HG02623 (cell line): ENCODE data around the gene XXYLT1.

Experiments used
- ATAC-seq: cut with Tn5 transposase; IDR thresholded peaks from one replicate; pipeline ENCODE4 v1.9.1; 2021; ENCODE audit warnings: moderate library complexity; ENCODE audit not compliant: unreplicated experiment

XXYLT1 gene

DNA sequence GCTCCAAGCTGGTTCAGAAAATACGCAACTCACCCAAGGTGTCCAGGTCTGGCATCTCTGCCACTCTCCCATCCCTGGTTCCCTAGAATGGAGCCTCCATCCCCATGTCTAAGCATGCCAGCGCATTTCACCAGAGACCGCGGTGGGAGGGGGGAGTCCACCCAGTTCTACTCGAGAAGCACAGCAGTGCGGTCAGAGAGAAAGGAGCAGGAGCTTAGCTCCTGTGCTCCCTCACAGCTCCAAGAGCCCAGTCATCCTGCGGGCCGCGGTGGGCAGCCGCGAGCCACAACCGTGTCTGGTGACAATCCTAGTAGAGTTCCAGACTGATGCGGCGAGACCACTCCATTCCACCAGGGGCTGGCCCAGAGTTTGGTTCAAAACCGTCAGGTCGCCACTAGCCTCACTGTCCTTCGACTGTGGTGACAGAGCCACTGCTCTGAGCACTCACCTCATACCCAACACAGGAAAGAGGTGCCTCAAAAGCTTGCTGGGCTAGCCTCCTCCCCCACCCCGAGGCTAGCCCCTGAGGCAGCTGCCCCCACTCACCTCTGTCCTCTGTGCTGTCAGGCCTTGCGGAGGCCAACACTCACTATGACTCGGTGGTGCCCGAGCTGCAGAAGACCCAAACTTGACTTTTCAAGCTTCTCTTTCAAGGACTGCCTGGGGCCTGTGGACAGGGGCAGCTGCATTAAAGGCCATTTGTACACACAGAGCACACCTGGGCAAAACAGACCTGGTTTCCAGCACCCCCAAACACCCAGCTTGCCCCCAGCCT, 185.4 kb downstream of the XXYLT1 start:
- no peak for ATAC-seq

DNA sequence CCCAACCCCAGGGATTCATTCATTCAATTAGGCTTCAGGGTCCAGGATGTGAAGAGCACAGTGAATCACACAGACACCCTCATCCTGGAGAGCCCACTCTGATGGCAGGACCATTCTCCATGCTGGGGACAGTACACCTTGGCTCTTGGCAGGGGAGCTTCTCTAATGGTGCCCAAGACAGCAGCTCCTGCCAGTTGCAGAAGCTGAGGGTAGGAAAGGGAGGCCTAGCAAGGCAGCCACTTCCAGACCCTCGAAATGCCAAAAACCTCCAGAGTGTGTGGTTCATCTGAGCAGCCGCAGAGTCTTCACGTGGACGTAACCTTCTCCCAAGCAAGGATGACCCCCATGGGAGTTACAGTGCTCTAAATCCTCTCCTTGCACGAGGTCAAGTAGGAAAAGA, 186.2 kb downstream of the XXYLT1 start:
- ATAC-seq = no peak

DNA sequence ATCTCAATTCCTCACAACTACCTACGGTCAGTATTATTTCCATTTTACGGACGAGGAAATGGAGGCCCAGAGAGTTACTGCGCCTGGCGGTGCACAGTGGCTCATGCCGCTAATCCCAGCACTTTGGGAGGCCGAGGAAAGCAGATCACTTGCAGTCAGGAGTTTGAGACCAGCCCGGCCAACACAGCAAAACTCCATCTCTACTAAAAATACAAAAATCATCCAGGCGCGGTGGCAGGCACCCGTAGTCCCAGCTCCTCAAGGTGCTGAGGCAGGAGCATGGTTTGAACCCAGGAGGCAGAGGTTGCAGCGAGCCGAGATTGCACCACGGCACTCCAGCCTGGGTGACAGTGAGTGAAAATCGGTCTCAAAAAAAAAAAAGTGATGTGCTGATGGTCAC, 187.3 kb downstream of the XXYLT1 start:
- ATAC-seq = no peak

DNA sequence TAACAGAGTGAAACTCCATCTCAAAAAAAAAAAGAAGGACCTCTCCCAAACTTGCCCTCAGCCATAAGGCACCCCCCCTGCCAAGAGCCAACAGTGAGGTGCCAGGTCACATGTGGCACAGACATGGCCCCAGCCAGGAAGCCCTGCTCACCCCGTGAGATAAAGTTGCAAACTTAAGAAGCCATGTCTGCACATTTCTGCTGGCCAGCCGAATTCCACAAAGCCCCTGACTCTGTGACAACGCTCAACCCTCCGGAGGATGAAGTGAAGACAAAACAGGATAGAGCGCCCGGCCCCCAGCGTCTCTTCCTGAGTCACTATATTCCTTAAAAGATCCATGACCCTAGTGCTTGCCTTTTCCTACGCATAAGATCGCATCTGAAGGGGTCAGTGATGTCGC, 188.1 kb downstream of the XXYLT1 start:
- no peak for ATAC-seq

DNA sequence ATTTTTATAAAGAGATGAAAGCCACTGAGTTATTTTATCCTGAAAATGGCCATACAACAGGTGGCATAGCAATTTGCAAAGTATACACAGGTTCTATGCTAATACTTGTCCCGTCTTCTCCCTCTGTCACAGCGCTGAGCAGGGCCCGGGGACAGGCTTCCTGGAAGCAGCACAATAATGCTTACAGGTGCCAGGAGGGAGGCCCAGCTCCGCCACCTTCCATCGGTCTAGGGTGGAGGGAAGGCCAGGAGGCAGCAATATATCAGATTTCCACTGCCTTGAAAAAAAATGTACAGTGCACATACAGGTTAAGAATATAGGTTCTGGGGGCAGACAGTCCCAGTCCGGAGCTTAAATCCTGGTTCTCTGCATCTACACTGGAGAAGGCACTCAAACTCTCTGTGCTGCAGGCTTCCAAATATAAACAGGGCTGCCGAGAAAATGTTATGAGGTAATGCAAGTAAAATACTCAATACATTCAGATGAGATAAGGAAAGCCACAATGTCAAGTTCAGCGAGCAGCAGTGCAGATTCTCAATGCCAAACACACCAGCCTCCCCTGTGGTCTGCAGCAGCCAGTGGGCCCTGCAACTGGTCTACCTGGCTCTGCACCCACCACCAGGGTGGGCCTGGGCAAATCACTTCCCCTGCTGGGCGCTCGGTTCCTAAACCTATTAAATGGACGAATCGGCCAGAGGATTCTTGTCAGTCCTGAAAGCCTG, 189.6 kb downstream of the XXYLT1 start:
- ATAC-seq = no peak

DNA sequence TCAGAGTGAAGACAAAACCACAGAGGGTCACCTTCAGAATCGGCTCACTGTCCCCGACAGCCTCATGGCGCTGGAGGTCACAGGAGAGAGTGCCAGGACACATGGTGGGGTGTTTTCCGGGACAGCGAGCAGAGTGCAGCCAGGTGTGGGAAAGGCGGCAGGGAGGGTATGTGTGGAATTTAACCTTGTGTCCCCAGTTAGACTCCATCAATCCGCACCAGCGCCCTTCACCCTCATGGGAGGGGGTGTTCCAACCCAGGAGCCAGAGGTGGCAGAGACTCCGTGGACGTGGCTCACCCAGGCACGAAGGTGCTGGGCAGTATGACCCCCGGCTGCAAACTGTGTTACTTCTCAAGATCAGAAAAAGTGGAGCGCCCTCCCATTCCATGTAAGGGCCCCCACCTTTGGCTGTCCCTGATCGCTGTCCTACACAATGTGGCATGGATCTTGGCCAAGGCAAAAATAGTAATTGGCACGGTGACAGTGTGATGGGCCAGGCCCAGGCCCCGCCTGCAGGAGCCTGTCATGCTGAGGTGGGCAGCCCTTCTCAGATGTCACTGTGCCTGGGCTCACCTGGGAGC, 190.3 kb downstream of the XXYLT1 start:
- no peak for ATAC-seq

DNA sequence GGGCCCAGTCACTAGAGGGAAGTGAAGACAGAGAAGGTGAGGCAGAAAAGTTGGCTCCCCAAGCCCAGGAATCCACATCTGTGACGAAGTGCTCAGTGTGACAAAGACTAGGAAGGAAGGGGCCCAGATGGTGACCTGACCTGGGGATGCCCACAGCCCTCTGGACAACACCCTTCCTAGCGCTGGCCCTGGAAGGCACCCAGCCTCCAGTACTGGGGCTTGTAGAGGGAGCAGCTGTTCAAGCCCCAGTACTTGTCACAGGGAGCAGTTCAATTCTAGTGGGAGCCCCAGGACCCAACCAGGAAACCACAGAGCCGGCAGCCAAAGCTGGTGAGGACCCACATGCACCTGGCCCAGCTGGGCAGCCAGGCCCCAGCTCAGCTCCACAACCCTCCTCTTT, 190.8 kb downstream of the XXYLT1 start:
- ATAC-seq = no peak

DNA sequence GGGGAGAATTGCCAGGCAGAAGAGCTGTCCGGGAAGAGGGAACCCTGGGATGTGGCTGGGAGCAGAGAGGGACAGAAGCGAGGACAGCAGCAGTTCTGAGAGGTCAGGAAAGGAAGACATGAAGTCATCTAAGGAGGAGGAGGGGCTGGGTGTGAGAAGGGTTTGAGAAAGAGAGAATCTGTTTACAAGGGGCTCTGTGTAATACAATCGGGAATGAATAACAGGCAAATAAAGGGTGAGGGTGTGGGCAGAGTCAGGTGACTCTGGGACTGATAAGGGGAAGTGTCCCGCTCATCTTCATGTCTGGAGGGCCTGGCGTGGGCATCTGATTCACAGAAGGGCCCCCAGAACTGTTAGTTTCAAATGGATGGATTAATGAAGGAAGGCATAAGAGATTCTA, 191.3 kb downstream of the XXYLT1 start:
- no peak for ATAC-seq

DNA sequence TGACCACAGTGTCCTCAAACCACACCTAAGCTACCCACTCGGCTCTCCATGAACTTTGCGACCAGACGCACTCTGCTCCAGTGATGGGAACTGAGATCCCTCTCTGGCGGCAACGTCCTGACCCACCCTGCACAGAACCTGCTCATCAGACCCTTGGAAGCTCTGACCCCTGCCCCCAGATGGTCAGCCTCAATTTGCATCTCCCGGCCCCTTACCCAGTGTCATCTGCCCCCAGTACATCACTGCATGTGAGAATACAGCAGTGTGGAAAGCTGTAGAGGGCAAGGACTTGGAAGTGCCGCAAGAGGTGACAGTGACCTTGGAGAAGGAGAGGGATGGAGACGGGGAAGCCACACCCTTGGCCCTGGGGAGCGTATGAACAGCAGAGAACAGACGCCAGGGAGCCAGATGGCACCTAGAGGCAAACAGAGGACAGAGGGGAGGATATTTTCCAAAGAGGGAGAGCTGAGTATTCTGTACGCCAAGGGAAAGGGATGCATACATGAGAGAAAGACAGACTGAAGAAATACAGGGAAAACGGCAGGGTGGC, 192.0 kb downstream of the XXYLT1 start:
- ATAC-seq = no peak

DNA sequence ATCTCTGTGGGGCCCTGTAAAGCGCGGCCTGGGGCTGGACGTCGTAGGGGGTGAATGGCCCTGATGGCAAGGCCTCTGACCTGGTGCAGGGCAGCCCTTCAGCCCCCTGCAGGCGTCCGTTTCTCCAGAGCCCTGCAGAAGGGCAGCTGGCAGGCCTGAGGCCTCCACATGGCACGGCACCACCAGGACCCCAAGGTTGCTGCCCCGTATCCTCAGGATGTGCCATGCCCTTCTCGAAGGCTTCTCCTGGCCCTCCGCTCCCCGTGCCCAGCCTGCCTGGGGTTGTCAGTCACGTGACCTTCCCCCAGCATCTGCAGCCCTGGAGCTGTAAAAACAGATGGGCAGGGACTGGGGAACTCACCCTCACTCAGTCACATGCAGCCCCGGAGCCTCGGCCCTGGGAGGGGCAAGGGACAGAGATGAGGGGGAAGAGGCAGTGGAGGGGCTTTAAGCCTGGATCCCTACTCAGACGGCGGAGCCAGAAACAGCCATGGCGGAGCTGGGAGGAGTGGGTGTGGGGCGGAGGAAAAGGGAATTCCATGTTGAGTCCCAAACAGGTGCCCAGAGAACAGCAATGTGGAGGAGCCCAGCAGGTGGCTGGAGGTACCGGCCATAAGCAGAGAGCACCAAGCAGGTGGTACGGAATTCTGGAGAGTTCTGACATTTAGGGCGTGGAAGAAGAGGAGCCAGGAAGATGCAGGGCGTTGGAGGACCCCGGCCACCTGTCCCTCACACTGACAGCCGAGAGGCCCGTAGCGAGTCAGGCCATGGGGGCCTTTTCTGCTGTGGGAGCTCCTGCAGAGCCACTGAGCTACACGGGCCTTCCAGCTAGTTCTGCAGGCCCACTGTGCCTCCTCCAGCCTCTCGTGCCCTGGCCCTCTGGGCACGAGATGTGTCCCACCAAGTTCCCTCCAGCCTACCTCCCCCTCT, 193.1 kb downstream of the XXYLT1 start:
- no peak for ATAC-seq

DNA sequence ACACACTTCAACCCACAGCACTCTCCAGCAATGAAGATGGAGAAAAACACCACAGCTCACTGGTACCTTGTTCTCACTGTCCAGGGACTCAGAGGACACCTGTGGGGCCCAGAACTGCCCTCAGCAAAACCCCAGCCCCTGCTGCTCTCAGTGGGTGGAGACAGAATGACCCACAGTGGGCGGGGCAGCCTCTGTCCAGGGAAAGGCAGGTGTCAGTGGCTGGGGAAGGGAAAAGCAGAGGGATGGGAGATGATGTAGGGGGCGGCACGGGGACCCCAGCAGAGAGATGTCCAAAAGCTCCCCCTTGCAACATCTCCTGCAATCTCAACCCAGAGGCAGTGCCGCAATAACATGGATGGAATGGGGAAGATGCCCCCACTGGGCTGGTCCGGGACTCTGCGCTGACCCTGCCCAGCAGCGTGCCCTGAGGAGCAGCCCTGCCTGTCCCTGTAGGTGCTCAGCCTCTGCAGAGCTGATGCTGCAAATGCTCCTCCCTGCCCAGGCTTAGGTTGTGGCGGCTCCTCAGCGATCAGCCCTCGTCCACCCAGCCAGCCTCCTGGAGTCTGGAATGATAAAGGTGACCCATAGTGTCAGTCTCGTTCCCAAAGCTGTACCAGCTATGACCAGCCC, 193.9 kb downstream of the XXYLT1 start:
- no peak for ATAC-seq

DNA sequence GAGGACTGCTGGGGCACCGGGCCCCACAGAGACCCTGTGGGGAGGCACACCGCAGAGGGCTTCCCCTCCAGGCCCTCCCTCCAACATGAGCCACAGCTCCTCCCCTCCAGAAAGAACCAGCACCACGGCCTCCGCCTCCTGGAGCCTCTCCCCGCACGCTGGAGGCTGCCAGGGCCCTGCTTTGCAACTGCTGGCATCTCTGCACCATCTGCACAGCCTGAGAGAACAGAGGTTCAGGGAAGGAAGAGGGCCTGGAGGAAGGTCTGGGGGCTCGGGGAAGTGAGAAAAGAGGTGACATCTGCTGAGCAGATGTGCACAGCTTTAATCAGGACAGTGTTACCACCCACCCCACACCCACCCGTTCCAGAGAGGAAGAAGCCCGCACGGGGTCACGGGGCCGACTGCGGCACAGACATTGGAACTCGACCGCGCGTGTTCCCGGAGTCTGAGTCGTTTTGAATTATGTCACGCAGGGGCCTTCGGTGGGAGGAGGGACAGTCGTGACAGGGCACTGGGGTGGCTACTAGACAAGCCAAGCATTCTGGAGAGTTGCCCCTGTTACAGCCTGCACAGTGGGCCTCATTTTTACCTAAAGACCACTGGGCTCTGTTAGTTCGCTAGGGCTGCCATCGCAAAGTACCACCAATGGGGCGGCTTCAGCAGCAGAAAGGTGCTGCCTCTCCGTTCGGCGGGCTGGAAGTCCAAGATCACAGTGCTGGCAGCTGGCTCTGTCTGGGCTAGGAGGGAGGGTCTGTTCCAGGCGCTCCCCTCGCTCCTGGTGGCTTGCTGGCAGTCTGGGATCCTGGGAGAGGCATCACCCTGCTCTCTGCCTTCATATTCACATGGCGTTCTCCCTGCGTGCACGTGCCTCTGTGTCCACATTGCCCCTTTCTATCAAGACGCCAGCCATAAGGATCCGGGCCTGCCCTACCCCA, 194.8 kb downstream of the XXYLT1 start:
- ATAC-seq = no peak

DNA sequence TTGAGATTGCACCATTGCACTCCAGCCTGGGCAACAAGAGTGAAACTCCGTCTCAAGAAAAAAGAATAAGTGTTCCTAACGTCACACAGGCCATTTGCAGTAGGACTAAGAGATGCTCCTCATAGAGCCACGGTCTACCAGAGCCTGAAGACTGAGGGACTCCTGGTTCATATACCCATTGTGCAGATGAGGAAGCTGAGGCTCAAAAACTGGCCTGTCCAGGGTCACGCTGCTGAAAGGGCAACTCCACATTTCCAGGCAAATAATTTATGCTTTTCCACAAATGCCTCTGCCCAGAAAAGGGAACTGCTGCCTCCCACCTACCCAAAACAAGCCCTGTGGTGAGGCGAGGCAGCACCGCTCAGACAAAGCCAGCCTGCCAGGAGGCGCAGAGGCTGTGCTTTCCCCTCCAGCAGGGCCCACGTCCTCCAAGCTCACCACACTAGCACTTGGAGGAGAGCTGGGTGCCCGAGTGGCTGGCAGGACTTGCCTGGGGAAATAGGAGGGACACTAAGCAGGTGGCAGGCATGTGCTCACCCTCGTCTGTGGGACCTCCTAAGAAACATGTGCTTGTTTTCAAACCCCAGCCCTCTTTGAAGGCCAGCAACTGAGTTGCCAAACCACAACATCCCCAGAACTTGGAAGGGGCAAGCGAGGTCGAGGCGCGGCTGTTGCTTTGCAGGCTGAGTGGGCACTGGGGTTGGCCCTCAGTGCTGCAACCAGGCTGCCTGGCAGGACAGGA, 195.6 kb downstream of the XXYLT1 start:
- ATAC-seq = no peak

DNA sequence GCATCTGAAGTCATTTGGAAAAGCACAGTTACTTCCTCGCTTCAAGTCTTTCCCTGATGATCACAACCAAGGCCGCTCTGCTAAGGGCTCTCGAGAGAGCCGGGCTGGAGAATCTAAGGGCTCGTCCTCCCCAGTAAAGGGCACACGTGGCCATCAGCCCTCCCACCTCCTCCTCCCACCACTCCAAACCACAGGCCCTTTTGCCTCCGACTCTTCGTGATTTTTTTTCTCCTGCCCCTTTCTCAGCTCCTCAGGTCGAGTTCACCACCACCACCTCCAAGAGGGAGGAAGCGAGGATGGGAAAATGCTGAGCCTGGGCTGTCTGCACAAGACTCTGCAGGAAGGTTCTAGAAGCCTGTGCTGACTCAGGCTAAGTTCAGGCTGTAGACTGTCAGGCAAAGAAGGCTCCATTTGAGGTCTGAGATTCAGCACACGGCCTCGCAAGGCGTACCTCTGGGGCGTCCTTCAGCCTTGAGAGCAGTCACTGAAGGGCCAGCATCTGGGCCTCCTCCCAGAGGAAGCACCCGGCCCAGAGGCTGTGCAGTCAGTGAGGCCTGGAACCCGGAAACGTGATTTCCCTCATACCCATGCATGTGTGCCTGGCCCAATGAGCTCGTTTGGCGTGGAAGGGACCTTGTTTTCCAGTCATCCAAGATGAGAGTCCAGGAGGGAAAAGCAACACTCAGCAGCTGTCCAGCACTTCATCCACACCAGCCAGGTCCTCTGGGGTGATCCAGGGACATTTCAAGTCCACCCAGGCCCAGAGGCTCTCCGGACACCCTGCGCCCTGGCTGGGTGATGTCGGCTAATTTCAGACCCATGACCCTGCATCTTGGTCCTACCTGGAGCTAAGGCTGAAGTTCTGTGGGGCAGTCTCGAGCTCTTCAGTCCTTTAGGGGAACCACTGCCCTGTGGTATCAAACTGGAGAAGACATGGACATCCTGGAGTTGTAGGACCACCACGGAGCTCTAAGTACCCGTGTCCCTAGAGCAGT, 196.8 kb downstream of the XXYLT1 start:
- no peak for ATAC-seq

DNA sequence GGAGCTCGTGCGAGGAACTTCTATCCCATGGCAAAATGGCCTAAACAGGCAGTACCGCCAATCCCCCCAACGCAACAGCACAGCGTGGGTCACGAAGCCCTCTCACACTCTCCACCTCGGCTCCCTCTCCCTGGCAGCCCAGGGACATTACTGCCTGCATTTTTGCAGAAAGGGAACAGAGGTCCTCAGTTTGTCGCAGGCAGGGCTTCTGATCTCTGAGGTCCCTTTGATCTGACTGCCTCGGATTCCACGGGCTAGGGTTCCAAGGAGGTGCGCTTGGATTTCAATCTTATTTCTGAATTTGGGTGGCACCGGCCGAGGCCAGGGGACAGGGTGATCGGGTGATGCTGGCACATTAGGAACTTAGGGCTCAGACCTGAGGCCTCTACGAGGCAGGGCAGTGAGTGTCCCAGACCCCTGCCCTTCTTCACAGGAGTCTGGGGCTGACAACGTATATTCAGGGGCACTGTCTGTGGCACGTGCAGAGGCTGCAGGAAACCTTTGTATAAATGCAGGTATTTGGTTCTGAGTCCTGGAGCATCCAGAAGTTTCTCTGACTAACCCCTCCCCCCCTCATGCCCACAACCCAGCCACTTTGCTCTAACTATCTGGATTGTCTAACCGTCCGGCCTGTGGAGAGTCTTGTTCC, 197.9 kb downstream of the XXYLT1 start:
- ATAC-seq = no peak

DNA sequence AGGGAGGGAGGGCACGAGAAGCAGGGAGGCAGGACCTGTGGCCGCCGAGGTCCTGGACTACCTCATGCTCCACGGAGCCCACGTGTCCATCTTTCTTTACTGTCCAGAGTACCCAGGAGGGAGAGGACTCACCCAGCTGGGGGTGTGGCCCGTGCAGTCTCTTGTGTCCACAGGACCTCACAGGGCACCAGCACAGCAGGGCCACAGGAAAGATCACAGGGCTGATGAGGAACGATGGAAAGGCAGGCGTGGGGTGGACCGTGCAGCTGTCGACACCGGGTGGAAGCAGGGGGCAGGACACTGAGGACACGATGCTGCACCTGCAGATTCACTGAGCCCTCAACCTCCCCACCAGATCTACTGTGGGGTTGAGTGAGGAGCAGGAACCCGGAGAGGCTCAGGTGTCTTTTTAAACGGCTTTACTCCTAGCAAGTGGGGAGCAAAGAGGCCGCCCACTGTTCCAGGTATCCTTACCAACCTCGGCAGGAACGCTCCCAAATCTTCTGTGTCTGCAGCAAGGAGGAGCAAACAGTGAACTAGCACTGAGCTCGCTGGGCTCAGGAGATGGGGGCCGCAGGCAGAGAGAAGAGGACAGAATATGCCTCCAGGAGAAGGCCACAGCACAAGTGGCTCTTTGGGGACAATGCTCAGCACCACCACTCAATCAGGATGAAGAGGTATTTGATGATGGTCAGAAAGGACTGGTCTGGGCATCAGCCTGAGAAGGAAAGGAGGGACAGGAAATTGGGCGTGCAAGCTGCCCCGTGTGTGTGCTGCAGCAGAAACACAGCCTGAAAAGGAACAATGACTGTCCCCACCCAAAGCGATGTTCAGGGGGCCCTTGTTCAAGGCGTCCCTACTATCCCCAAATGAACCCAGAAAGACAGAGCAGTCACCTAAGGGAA, 198.8 kb downstream of the XXYLT1 start:
- no peak for ATAC-seq
